Fibroblast of lung (primary cell): ENCODE data around the gene ZNHIT6.

Source experiments
- CTCF ChIP-seq, 2 donors: IDR thresholded peaks in 1 of 2; conservative IDR thresholded peaks in 1 of 2; 1 replicate in 1 of 2; 2 replicates in 1 of 2; pipeline ENCODE4 v1.5.1; 2011 to 2012; ENCODE audit warnings: low read length in 2 of 2, control low read depth in 1 of 2, inconsistent platforms in 1 of 2, low read depth in 1 of 2, mild to moderate bottlenecking in 1 of 2
- EZH2 ChIP-seq: IDR thresholded peaks from 2 replicates; pipeline ENCODE4 v1.5.1; 2012; ENCODE audit warnings: low read length, control low read depth, mild to moderate bottlenecking; ENCODE audit errors: missing control alignments

- no peak for TF ChIP-seq CTCF (conservative IDR thresholded peaks at IDR 0.05 in 1 of 2, IDR thresholded peaks at IDR 0.05 in 1 of 2; ENCODE audit: low read depth in 1 of 2, low read length in 2 of 2)
- TF ChIP-seq EZH2: no peak
Observed at GRCh38 chr1:85621430-85621829, 86.8 kb downstream of the ZNHIT6 start.
